ENCODE data around the gene EMID1.
A peak's percentile ranks its signal among the peaks of the same experiment; 100 is the strongest.

Gene EMID1

DNA sequence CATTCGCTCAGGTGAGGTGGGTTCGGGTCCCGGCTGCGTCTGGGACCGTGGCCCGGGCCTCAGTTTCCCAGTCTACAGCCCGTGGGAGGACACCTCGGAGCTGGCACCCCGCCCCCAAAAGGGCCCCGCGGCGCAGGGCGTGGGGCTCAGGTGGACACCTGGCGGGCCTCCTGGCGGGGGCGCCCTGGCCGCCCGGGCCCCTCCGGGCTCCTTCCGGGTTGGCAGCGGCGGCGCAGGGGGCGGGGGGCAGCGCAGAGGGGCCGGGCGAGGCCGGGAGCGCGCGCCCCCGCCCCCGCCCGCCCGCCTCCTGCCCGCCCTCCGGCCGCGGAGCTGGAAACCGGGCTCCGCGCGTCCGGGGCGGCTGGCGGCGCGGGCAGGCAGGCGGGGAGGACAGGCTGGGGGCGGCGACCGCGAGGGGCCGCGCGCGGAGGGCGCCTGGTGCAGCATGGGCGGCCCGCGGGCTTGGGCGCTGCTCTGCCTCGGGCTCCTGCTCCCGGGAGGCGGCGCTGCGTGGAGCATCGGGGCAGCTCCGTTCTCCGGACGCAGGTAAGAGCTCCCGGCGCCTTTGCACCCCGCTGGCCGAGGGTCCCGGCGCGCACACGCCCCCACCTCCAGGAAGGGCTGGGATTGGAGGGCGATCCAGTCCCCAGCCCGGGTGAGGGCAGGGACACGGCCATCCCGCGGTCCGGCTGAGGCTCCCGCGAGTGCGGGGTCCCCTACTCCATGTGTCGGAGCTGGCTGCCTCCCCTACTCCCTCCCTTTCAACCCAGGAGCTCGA is at the start of gene EMID1:
Gene EMID1 (plus strand): TSS at position 303 of the 778 bp plus-strand sequence. CDS start 143 bp downstream, at position 446.
- DNase-seq: peak; percentile 74

DNA sequence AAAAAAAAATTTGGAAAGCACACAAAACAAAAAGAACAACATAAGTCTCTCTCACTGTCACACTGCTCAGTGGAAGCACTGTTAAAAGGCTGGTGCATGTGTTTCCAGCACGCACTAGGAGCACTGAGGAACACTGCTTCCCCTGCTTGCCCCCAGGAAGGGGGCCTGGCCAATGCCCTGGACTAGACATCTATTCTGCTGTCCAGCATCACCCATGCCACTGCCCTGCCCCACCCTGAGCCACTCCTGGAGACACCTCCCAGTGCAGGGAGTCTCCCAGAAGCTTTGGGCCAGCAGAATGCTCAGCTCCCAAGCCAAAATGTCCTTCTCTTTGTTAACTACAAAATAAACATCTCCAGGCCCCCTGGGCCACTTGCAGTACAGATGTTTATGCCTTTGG is 49.7 kb upstream of the EMID1 start:
- DNase-seq: no peak

- peak; percentile 83 for DNase-seq
Observed at GRCh38 chr22:29156507-29156906, 49.2 kb upstream of the EMID1 start.

GRCh38 chr22:29157759-29158535 is 47.7 kb upstream of the EMID1 start:
- no peak for DNase-seq

DNA sequence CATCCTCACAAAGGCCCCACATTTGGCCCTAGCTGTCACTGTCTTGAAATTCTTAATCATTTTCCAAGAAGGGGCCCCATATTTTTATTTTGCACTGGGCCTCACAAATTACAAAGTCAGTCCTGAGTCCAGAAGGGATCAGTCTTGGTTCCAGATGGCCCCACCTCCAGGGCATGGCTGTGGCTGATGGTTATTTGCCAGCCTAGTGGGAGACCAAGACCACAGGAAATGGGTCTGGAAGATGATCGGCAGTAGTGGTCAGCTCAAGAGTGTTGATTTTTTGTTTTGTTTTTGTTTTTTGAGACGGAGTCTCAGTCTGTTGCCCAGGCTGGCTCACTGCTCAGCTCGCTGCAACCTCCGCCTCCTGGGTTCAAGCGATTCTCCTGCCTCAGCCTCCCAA is 47.1 kb upstream of the EMID1 start:
- no peak for DNase-seq

DNA sequence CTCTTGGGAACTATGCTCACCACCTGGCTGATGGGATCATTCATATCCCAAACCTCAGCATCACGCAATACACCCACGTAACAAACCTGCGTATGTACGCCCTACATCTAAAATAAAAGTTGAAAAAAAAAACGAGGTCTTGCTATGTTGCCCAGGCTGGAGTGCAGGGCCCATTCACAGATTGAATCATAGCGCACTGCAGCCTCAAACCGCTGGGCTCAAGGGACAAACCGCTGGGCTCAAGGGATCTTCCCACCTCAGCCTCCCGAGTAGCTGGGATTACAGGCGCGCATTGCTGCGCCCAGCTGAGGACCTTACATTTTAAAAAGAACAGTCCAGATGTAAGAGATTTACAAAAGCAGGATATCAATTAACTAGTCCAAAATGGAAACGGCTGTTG is 41.9 kb upstream of the EMID1 start:
- no peak for DNase-seq

GRCh38 chr22:29165321-29166060 is 40.2 kb upstream of the EMID1 start:
- peak; percentile 68 for DNase-seq

DNA sequence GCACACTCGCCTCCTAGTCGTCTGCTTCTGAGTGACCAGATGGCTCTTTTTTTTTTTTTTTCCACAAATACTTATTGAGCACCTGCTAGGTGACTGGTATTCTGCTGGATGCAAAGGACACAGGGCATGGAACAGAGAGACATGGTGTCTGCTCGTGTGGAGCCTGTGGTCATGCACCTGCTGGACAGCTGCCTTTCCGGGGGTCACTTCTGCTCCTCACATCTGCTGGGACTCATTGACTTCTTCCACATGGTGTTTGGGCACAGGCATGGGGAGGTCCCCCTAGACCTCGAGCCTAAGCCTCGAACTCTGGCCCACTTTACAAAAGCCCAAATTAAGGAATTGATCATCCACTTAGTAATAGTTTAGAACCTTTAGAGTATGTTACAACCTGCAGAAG is 39.5 kb upstream of the EMID1 start:
- DNase-seq: no peak

- peak; percentile 91 for DNase-seq
Observed at GRCh38 chr22:29167032-29167911, 38.4 kb upstream of the EMID1 start.

DNA sequence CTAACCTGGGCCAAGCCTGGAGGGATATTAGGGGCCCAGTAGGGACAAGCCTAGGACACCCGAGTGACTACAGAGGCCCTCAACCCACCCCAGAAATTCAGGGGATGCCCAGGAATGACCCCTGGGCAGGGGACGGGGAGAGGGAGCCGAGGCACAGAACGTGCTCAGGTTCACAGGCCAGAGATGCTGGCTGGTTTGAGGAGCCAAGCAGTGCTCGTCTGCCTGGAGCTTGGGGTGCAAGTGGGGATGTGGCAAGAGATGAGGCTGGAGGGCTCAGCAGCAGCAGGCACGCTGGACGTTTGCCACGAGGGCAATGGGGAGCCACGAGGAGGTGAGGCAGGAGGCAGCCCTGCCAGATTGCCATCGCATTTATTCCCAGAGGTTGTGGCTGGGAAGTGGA is 34.0 kb upstream of the EMID1 start:
- no peak for DNase-seq

DNA sequence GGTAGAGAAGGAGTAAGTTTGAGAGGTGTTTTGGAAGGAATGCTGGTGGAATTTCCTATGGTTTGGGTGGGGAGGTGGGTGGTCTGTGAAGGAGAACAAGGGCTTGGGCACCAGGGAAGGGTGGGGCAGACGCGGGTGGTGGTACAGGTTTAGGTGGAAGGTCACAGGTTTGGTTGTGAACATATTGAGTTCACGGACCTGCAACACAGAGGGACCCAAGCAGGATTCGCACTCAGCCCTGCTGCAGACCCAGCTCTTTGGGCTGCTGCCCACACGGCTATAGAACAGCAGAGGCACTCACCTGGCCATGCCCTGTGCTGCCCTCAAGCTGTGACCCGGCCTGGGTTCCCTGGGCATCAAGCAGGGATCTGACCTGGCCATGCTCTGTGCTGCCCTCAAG is 33.5 kb upstream of the EMID1 start:
- DNase-seq: no peak

DNA sequence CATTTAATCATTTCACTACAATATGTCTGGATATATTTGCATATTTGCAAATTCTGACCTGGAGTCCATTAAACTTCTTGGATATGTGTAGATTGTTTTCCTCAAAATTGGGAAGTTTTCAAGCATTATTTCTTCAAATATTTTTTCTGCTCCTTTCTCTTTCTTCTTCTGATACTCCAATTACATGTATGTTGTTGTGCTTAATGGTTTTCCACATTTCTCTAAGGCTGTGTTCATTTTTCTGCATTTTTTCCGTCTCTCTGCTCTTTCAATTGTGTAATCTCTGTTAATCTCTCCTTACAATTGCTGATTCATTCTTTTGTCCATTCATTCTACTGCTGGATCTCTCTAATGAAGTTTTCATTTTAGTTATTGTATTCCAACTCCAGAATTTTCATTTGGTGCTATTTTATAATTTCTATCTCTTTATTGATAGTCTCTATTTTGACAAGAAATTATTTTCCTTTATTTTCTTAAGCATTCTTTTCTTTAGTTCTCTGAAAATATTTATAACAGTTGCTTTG is 30.3 kb upstream of the EMID1 start:
- no peak for DNase-seq

DNA sequence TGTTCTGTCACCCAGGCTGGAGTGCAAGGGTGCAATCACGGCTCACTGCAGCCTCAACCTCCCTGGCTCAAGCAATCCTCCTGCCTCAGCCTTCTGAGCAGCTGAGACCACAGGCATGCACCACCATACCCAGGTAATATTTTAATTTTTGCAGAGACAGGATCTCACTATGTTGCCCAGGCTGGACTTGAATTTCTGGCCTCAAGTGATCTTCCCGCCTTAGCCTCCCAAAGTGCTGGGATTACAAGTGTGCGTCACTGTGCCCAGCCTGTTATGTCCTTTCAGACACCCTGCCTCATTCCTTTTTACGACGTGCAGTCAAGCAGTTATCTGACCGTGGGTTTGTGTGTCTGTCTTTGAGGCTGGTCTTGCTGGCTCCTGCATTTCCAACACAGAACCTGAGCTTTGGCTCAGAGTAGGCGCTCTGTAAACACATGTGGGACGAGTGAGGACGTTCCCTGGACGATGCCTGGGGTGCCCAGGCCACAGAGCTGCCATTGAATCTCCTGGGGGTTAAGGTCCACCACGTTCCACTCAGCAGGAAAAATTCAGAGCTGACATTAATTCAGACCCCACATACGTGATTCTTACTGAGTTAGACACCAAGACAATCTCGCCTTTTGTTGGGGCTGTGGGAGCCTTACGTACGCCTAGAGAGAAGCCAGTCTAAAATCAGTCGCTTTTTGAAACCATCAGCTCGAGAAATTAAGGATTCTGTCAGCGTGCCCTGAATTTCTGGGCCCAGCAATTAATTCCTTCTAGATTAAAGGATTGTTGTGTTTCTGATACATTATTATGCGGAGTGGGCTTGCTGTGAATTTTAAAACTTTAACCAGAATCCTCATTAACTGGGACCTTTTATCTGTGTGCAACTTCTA is 21.5 kb upstream of the EMID1 start:
- no peak for DNase-seq

- DNase-seq: no peak
Observed at GRCh38 chr22:29184849-29185490, 20.7 kb upstream of the EMID1 start.

GRCh38 chr22:29186302-29186701 is 19.4 kb upstream of the EMID1 start:
- no peak for DNase-seq

- DNase-seq: no peak
Observed at GRCh38 chr22:29187831-29188230, 17.9 kb upstream of the EMID1 start.

DNA sequence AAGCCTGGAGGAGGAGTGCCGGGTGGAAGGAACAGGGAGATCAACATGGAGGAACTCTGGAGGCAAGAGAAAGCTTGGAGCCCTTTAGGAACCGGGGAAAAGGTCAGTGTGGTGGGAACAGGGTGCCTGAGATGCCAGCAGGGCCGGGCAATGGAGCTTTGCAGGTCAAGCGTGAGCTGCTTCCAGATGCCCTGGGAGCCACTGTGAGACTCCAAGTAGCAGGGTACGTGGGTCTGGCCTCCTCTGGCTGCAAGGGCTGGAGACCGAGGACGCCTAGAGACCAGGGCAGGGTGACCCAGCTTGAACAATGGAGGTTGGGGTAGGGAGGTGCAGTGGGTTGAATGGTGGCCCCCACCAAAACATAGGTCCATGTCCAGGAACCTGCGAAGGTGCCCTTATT is 15.6 kb upstream of the EMID1 start:
- DNase-seq: no peak

GRCh38 chr22:29190918-29191317 is 14.8 kb upstream of the EMID1 start:
- DNase-seq: no peak

DNA sequence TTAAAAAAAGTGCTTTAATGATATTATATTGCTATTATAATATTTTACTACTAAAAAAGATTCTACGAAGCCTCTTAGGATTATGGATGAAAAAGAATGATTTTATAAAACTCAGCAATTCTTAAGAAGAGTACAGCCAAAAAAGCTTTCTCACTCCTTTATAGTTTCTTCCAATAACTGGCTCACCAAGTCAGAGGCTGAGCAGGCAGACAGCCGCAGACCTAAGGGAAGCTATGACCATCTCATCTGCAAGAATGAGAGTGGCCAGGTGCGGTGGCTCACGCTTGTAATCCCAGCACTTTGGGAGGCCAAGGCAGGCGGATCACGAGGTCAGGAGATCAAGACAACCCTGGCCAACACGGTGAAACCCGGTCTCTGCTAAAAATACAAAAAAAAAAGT is 12.7 kb upstream of the EMID1 start:
- no peak for DNase-seq

GRCh38 chr22:29194184-29194583 is 11.5 kb upstream of the EMID1 start:
- DNase-seq: peak; percentile 79
